Testis (tissue), 2 donors: ENCODE measurements around the gene CDH2.

Experiments
- POLR2A ChIP-seq: fragments of 450-650 bp; IDR thresholded peaks from one replicate; pipeline ENCODE4 v1.6.1; 2017; ENCODE audit warnings: antibody characterized with exemption, mild to moderate bottlenecking, moderate library complexity
- TF ChIP-seq, protein P1 (sequence below), 3 experiments: fragments of 450-650 bp in 2 of 3; fragments of 200-600 bp in 1 of 3; sonication (generic) in 1 of 3; IDR thresholded peaks; one replicate each; pipeline ENCODE4 v1.5.1; 2016 to 2019; ENCODE audit warnings: antibody characterized with exemption in 3 of 3, mild to moderate bottlenecking in 2 of 3, moderate library complexity in 1 of 3

GRCh38 chr18:28134774-28135173 lies 42.2 kb downstream of the CDH2 start:
- TF ChIP-seq, protein P1, sequence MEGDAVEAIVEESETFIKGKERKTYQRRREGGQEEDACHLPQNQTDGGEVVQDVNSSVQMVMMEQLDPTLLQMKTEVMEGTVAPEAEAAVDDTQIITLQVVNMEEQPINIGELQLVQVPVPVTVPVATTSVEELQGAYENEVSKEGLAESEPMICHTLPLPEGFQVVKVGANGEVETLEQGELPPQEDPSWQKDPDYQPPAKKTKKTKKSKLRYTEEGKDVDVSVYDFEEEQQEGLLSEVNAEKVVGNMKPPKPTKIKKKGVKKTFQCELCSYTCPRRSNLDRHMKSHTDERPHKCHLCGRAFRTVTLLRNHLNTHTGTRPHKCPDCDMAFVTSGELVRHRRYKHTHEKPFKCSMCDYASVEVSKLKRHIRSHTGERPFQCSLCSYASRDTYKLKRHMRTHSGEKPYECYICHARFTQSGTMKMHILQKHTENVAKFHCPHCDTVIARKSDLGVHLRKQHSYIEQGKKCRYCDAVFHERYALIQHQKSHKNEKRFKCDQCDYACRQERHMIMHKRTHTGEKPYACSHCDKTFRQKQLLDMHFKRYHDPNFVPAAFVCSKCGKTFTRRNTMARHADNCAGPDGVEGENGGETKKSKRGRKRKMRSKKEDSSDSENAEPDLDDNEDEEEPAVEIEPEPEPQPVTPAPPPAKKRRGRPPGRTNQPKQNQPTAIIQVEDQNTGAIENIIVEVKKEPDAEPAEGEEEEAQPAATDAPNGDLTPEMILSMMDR (IDR thresholded peaks at IDR 0.05) = no peak
- no peak for TF ChIP-seq POLR2A
